ENCODE data around the gene PSMF1.
"Not testable (repeated sequence)": the region's sequence is repeated elsewhere in the genome, so short reads cannot be mapped to it uniquely, and the experiment has no call there.

The PSMF1 gene

DNA sequence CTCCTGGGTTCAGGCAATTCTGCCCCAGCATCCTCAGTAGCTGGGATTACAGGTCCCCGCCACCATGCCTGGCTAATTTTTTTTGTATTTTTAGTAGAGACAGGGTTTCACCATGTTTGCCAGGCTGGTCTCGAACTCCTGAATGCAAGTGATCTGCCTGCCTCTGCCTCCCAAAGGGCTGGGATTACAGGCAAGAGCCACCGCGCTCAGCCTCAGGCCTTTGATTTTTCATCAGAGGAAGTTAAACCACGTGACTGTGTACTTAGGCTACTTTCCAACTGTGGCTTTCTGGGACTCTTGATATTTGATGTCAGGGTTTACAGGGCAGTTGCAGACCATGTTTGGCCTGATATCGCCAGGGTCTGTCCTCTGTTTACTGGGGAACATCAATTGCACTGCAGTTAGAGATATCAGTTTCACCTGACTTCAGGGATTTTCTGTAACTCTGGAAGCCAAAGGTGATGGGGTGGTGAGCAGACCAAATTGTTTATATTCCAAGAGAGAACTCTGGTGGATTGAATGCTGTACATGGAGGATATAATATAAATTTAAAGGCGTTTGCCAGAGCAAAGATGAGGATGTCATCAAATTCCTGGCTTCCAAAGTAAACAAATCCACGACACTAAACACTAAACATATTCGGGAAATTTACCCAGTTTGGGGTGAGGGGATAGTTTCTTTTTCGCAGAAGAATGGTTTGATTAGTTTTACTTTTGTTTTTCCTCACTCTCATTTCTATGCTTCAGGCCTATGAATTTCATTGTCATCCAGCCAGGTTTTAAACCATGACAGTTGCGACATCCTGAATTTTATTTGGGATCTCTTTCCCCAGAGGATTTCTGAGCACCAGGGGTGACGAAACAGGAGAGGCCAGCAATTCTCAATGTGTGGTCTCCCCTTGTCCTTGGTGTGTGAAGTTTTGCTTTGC is 4.2 kb downstream of the PSMF1 start:
- DNase-seq (ENCODE audit: low spot score) = no peak

GRCh38 chr20:1123666-1124065 is 5.3 kb downstream of the PSMF1 start:
- DNase-seq (ENCODE audit: low spot score) = no peak

DNA sequence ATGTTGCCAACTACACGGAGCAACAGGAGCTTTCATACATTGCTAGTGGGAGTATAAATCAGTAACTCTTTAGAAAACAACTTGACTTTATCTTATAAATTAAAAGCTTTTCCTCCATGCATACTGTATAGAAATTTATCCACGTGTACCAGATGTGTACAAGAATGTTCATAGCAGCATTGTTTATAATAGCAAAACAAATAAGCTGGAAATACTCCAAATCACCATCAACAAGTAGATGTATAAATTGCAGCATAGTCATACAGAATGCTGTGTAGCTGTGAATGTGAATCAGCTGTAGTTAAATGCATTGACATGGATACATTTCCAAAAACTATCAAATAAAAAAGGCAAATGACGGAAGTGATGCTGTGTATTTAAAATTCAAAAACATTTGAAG is 6.0 kb downstream of the PSMF1 start:
- DNase-seq (ENCODE audit: low spot score) = no peak

GRCh38 chr20:1125277-1125676 is 6.9 kb downstream of the PSMF1 start:
- no peak for DNase-seq (ENCODE audit: low spot score)

- no peak for DNase-seq (ENCODE audit: low spot score)
These were observed 9.4 kb downstream of the PSMF1 start for GRCh38 chr20:1127840-1128239.

DNA sequence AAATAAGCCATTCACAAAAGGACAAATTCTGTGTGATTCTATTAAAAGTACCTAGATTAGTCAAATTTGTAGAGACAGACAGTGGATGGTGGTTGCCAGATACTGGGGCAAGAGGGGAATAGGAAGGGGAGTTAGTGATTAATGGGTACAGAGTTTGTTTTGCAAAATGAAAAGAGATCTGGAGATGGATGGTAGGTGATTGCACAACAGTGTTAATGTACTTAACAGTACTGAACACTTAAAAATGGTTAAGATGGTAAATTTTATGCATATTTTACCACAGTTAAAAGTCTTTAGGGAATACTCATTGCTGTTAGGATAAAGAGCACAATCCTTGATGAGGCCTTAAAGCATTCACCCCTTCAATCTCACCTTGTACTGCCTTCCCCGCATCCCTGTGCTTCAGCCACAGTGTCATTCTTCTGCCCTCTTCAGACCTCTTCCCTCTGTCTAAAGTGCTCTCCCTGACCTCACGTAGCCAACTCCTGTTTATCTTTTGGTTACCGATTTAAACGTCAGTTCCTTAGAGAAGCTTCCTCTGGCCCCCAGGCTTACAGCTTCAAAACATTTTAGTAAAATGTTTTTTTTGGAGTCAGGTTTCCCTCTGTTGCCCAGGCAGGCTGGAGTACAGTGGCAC is 11.8 kb downstream of the PSMF1 start:
- DNase-seq (ENCODE audit: low spot score) = no peak

- no peak for DNase-seq (ENCODE audit: low spot score)
These were observed 12.4 kb downstream of the PSMF1 start for GRCh38 chr20:1130847-1131246.

DNA sequence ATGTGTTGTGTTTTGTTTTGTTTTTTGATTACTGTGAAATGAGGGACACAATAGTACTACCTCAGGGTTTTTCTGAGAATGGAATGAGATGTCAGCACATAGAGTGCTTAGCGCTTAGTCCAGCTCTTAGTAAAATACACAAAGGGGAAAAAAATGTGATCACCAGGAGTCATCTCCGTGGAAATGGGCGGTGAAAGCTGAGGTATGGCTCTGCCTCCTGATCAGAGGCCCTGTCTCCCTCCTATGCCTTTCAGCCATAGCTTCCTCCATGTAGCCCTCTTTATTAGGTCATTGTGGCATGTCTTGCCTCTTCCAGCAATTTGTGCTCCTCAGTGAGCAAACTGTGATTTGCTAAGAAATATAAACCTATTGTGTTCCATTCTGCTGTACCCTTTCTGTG is 13.0 kb downstream of the PSMF1 start:
- DNase-seq (ENCODE audit: low spot score) = no peak

- DNase-seq (ENCODE audit: low spot score) = no peak
These were observed 16.0 kb downstream of the PSMF1 start for GRCh38 chr20:1134355-1134754.

GRCh38 chr20:1134836-1135235 is 16.4 kb downstream of the PSMF1 start:
- no peak for DNase-seq (ENCODE audit: low spot score)

- DNase-seq (ENCODE audit: low spot score) = no peak
These were observed 18.8 kb downstream of the PSMF1 start for GRCh38 chr20:1137236-1137635.

- DNase-seq (ENCODE audit: low spot score) = no peak
These were observed 26.2 kb downstream of the PSMF1 start for GRCh38 chr20:1144401-1145172.

GRCh38 chr20:1146957-1147356 is 28.6 kb downstream of the PSMF1 start:
- no peak for DNase-seq (ENCODE audit: low spot score)

- DNase-seq (ENCODE audit: low spot score) = not testable (repeated sequence)
These were observed 31.4 kb downstream of the PSMF1 start for GRCh38 chr20:1149812-1150211.

DNA sequence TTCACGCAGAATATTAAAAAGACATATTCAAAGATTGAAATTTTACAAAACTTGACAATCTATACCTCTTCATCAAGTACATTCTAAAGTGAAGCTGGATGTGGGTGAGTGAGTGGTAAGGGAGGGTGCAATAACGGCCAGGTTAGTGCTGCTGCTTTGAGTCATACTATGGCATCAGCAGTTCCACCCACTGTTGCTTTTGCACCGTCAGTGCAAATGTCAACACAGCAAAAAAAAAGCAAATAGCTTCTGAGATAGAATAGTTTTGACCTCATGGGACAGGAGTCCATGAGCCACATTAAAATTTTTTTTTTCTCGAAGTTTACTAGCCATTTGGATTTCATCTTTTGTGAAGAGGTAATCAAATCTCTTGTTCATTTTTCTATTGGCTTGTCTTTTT is 31.8 kb downstream of the PSMF1 start:
- peak; percentile 27 for DNase-seq (ENCODE audit: low spot score)

DNA sequence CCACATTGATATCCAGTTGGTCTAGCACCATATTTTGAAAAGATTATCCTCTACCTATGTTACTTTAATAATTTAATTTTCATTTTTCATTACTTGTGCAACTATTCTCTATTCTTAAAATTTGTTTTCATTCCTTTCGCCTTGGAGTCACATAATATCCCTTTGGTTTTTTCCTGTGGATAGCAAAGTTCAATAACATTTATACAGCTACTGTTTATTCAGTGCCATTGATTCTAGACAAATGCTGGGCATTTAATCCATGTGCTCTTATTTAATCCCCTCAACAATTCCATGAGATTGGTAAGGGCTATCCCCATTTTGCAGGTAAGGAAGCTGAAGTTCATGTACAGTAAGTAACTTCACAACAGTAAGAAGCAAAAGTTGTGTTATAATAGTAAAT is 32.6 kb downstream of the PSMF1 start:
- DNase-seq (ENCODE audit: low spot score) = no peak

DNA sequence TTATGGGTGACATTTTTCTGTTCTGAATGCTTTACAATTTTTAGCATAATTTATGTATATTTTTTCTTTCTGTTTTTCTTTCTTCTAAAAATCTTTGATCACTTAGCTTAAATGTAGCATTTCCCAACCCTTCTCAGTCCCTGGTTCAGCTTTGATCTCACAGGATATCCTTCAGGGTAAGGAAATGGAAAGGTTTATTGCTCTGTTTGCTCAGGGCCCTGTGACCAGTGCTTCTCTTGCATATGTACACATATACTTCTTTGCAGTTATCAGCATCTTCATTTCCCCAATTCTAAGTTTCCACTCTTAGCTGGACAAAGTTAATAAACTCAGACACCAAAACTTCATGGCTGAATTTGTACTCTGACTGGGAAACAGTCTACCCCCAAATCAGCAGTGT is 35.8 kb downstream of the PSMF1 start:
- DNase-seq (ENCODE audit: low spot score) = no peak

DNA sequence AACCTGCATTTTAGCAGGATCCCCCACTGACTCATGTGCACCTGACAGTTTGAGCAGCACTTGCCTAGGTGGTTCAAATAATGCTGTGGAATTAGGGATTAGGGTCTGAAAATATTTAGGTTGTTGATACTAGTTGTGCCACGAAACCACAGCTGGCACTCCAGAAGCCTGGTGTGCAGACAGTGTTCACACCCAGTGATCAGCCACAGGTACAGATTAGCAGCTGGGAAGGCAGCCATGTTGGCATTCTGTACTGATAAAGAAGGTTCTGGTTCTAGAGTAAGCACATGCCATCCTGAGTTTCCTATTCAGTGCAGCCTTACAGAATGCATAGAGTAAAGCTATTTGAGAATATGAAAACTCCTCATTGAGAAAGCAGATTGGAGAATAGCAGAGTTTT is 36.3 kb downstream of the PSMF1 start:
- no peak for DNase-seq (ENCODE audit: low spot score)

DNA sequence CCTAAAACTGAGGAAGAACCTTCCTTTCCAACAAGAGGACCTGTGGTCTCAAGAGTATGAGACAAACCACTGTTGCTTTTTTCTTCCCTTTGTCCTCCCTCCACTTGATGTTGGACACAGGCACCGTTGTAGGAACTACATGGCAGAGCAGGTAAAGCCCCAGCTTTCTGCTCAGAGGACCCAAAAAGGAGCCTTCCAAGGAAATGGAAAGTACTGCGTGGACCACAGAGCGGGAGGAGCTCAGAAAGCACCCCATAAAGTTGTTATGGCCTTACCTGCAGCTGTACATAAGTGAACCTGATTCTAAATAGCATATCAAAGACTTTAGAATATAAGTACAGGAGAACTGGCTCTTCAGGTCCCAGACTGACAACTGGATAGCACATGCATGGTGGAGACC is 36.9 kb downstream of the PSMF1 start:
- no peak for DNase-seq (ENCODE audit: low spot score)

DNA sequence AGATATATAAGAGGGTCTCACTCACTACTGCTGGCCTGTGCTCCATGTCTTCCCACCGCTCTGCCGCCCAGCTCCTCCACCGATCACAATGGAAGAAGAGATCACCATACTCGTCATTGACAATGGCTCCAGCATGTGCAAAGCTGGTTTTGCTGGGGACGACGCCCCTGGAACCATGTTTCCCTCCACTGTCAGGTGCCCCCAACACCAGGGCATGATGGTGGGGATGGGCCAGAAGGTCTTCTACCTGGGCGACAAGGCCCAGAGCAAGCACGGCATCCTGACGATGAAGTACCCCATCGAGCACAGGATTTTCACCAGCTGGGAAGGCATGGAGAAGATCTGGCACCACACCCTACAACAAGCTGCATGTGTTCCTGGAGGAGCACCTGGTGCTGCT is 42.1 kb downstream of the PSMF1 start:
- DNase-seq (ENCODE audit: low spot score) = no peak

GRCh38 chr20:1160991-1161390 is 42.6 kb downstream of the PSMF1 start:
- DNase-seq (ENCODE audit: low spot score) = no peak

DNA sequence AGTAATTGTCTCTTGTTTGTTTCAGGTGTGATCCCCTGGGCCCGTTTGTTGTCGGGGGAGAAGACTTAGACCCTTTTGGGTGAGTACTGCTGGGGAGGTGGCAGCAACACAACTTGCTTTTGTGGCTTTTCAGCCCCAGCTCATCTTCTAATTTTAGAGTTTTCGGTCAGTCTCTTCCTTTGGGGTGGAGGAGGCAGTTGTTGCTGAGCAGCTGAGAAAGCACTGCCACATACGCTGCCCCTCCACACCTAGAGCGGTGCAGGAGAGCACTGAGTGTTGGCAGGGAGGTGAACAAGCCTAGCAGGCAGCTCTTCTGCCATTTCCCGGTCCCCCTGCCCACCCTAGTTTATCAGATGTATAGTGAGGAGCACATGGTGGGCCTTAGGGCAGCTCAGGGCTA is 44.7 kb downstream of the PSMF1 start:
- DNase-seq (ENCODE audit: low spot score) = no peak

DNA sequence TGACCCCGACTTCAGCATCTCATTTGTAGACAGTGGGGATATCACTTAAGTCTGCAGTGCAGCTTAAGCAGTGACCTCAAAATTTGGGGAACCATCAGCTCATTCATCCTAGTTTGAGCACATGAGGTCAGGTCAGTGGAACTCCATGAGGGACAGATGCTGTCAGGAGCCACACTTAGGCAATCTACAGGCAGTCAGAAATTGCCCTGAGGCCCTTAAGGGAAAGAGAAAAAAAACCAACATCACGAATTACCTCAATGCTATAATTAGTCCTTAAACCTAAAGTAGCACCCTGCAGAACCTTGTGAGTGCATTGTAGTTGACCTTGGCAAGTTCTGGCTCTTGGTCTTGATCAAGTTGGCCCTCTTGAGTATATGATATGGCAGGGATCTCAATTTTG is 45.3 kb downstream of the PSMF1 start:
- DNase-seq (ENCODE audit: low spot score) = no peak

Measured in HuH-7.5 (cell line).